ENCODE data around the gene KLHL26. TPM values are rescaled to one million over a fixed set of nuclear protein-coding genes. Genes with fewer than 3 reads are reported as not detected.

KLHL26 gene
- total and polyA plus RNA-seq, 9 of the 15 experiments (the other 6 are each of a cell fraction or from before 2014, with no cell fraction given): 0.13 to 13.3 (median 1.4) TPM

DNA sequence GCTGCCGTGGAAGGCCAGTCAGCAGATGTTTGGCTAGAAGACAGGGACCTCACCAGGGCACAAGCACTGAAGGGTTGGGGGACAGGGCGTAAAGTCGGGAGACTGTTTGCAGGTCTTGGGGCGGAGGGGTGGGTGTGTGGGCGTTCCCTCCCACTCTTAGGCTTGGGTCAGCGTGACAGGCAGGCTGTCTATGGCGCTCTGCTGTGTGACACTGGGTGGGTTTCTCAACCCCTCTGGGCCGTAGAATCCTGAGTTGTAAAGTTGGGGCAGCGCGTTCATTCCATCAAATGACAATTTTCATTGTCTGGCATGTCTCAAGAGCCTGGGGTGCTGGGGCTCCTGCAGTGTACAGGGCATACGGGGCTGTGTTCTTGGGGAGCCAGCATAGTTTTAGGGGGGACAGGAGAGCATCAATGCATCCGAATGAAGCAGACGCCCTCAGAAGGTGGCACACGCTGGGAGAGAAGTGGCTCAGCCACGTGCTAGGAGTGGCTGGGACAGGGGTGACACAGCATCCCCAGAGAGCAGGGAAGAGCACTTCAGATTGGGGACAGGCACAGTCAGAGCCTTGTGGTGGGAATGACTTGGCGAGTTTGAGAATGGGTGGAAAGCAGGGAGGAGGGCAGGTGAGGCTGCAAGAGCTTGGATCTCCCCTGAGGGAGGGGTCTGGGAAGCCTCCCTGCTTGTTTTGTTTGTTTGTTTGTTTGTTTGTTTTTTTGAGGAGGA is 51.1 kb downstream of the KLHL26 start (continued):
- TF ChIP-seq ATF6 (CRISPR knock-in tag; IDR thresholded peaks at IDR 0.05) (no peak), NR2C1 (IDR thresholded peaks at IDR 0.05) (no peak), NR2C1 (tag; IDR thresholded peaks at IDR 0.05) (no peak), HNRNPL (IDR thresholded peaks at IDR 0.05; ENCODE audit: low read depth, low read length) (no peak), CC2D1A (IDR thresholded peaks at IDR 0.05) (0 out of 2 replicates have a peak, but pooled peaks have one; percentile 13), C11orf30 (IDR thresholded peaks at IDR 0.05; ENCODE audit: low read depth) (peak; percentile 88), EP400 (IDR thresholded peaks at IDR 0.05) (peak; percentile 33; the same call in 1 of the 2 replicates), PHF21A (IDR thresholded peaks at IDR 0.05; ENCODE audit: borderline replicate concordance, low read depth) (no peak), ZFP36 (IDR thresholded peaks at IDR 0.05; ENCODE audit: low read depth, low read length, partially characterized antibody) (peak; percentile 15), ZC3H8 (IDR thresholded peaks at IDR 0.05) (no peak), ZNF263 (CRISPR knock-in tag; IDR thresholded peaks at IDR 0.05; ENCODE audit: borderline replicate concordance) (no peak; the same call in 1 of the 2 replicates), ZNF165 (CRISPR knock-in tag; IDR thresholded peaks at IDR 0.05; ENCODE audit: borderline replicate concordance) (no peak), U2AF2 (optimal IDR thresholded peaks at IDR 0.05; ENCODE audit: low read depth, low read length) (no peak), TSC22D4 (tag; IDR thresholded peaks at IDR 0.05) (no peak), YY1 (IDR thresholded peaks at IDR 0.05; ENCODE audit: borderline replicate concordance in 1 of 3, control insufficient read depth in 1 of 3, extremely low read depth in 1 of 3, insufficient read depth in 3 of 3, insufficient read length in 1 of 3, insufficient replicate concordance in 2 of 3, low read depth in 1 of 3, low read length in 2 of 3) (no peak), ZBTB33 (CRISPR knock-in tag; IDR thresholded peaks at IDR 0.05) (no peak), BHLHE40 (IDR thresholded peaks at IDR 0.05; ENCODE audit: low read length) (peak; percentile 51; the same call in 1 of the 2 replicates)
- TF ChIP-seq, protein P1, sequence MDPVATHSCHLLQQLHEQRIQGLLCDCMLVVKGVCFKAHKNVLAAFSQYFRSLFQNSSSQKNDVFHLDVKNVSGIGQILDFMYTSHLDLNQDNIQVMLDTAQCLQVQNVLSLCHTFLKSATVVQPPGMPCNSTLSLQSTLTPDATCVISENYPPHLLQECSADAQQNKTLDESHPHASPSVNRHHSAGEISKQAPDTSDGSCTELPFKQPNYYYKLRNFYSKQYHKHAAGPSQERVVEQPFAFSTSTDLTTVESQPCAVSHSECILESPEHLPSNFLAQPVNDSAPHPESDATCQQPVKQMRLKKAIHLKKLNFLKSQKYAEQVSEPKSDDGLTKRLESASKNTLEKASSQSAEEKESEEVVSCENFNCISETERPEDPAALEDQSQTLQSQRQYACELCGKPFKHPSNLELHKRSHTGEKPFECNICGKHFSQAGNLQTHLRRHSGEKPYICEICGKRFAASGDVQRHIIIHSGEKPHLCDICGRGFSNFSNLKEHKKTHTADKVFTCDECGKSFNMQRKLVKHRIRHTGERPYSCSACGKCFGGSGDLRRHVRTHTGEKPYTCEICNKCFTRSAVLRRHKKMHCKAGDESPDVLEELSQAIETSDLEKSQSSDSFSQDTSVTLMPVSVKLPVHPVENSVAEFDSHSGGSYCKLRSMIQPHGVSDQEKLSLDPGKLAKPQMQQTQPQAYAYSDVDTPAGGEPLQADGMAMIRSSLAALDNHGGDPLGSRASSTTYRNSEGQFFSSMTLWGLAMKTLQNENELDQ (CRISPR knock-in tag; IDR thresholded peaks at IDR 0.05; ENCODE audit: borderline replicate concordance): no peak
- TF ChIP-seq, protein P2, sequence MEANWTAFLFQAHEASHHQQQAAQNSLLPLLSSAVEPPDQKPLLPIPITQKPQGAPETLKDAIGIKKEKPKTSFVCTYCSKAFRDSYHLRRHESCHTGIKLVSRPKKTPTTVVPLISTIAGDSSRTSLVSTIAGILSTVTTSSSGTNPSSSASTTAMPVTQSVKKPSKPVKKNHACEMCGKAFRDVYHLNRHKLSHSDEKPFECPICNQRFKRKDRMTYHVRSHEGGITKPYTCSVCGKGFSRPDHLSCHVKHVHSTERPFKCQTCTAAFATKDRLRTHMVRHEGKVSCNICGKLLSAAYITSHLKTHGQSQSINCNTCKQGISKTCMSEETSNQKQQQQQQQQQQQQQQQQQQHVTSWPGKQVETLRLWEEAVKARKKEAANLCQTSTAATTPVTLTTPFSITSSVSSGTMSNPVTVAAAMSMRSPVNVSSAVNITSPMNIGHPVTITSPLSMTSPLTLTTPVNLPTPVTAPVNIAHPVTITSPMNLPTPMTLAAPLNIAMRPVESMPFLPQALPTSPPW (CRISPR knock-in tag; IDR thresholded peaks at IDR 0.05): 0 out of 2 replicates have a peak, but pooled peaks have one; percentile 16
